ENCODE measurements around the gene EPHA4.

GRCh38 chr2:221535824-221536223 lies 36.3 kb downstream of the EPHA4 start:
- TF ChIP-seq CTCF (IDR thresholded peaks at IDR 0.05) (no peak), REST (IDR thresholded peaks at IDR 0.05; ENCODE audit: insufficient read depth in 1 of 2, low read depth in 2 of 2, low read length in 1 of 2) (no peak), POLR2AphosphoS5 (IDR thresholded peaks at IDR 0.05; ENCODE audit: low read depth, low read length) (no peak), TCF7L2 (IDR thresholded peaks at IDR 0.05; ENCODE audit: low read depth, low read length) (no peak), SIN3A (IDR thresholded peaks at IDR 0.05; ENCODE audit: borderline replicate concordance, insufficient read depth, low read depth, low read length) (no peak)

All from Panc1 (cell line).